H1 (cell line): Measurements from ENCODE around the gene LMNTD2. TPM values are rescaled to one million over a fixed set of nuclear protein-coding genes. Genes with fewer than 3 reads are reported as not detected.

Source experiments
- BCL11A ChIP-seq, 2 experiments: IDR thresholded peaks; one replicate each; pipeline ENCODE4 v1.6.1; 2011; ENCODE audit warnings: low read depth in 2 of 2, low read length in 2 of 2, mild to moderate bottlenecking in 2 of 2
- EZH2 ChIP-seq: fragments of 200-600 bp; sonication (generic); IDR thresholded peaks from 2 replicates; pipeline ENCODE4 v1.7.1; 2012; ENCODE audit warnings: low read depth, mild to moderate bottlenecking, moderate library complexity, low read length, inconsistent platforms; ENCODE audit not compliant: severe bottlenecking
- KDM5A ChIP-seq: fragments of 200-600 bp; IDR thresholded peaks from 2 replicates; pipeline ENCODE4 v1.7.1; 2012; ENCODE audit warnings: mild to moderate bottlenecking, low read length, inconsistent platforms, mixed read lengths
- RFX5 ChIP-seq: IDR thresholded peaks from 2 replicates; pipeline ENCODE4 v1.6.1; 2011; ENCODE audit warnings: low read depth, low read length, improper control_type of control experiment, borderline replicate concordance
- SRF ChIP-seq: IDR thresholded peaks from 2 replicates; pipeline ENCODE4 v1.6.1; 2011; ENCODE audit warnings: mild to moderate bottlenecking, low read depth, low read length, moderate library complexity
- TBP ChIP-seq: IDR thresholded peaks from 2 replicates; pipeline ENCODE4 v1.6.1; 2011; ENCODE audit warnings: low read depth, low read length, improper control_type of control experiment
- polyA plus RNA-seq, 7 experiments: library from polyadenylated mRNA; depleted of rRNA in 3 of 7; stranded (reverse) in 5 of 7; unstranded in 2 of 7; fragments of >200 nt in 5 of 7; fragments of 200-250 nt in 2 of 7; gene quantifications; 1 replicate in 5 of 7; 2 replicates in 1 of 7; 4 replicates in 1 of 7; pipeline versions ENCODE4 v1.2.1 to v1.2.3, GENCODE V29; 2011 to 2013; ENCODE audit warnings: missing spikeins in 2 of 7, mixed read lengths in 2 of 7
- total RNA-seq: library from RNA; stranded (reverse); fragmentation: NEBNext Ultra II Directional; extraction: Animal tissue kit (Norgen Biotek cat#: 25700); gene quantifications from 2 replicates; pipeline ENCODE4 v1.2.1, GENCODE V29; 2021

Gene LMNTD2
- total and polyA plus RNA-seq, 2 of the 8 experiments (the other 6 are each of a cell fraction or from before 2014, with no cell fraction given), result 1.6 to 3.1 TPM

DNA sequence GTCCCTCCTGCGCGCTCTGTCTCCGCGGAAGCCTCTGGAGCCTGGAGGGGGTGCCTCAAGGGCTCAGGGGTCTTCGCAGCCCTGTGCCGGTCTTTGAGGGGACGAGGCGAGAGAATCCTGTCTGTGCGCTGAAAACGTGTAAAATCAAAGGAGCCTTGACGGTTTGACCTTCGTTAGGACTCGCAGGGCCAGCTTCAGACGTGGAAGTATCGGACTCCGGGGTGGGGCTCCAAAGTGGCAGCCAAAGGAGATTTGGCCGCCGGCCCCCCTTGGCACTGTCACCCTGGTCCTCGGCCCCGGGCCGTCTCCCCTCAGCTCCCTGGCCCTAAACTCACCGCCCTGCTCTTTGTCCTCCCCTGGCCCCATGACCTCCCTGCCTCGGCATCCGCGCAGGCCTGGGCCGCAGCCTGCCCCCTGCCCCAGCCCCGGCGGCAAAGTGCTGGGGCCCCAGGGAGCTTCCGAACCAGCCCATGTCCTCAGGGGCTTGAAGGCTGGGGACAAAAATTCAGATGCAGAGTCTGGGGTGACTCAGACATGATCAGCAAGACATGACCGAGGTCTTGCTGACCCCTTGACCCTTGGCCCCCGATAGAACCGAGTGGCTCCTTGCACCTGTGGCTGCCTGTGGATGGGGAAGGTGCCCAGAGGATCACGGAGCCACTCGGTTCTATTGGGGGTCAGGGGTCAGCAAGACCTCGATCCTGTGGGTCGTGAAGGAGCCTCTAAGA, 8.8 kb upstream of the LMNTD2 start (continued):
- TF ChIP-seq BCL11A (IDR thresholded peaks at IDR 0.05; ENCODE audit: low read depth in 2 of 2, low read length in 2 of 2) (no peak), KDM5A (no peak), RFX5 (no peak), SRF (no peak), TBP (no peak), EZH2 (no peak)
- TF ChIP-seq, all 59 proteins: peak for 0
